ENCODE results near the gene CACHD1.
A peak's percentile ranks its signal among the peaks of the same experiment; 100 is the strongest.
"Not testable (repeated sequence)": the region's sequence is repeated elsewhere in the genome, so short reads cannot be mapped to it uniquely, and the experiment has no call there.

Gene CACHD1

DNA sequence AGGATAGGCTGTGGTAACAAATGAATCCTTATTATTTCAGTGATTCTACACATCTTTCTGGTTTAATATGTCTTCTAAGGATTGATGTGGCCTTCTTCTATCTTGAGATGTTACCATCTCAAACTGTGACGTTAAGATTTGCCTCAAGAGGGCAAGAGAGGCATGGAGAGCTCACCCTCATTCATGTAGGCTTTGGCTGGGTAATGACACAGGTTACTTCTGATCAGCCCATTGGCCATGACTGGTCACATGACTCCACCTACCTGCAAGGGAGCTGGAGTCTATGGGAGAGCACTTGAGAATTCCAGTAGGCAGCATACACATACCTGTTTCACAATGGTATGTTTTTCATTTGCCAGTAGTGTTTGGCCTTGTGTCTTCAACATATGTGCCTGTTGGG, 30.0 kb downstream of the CACHD1 start:
- no peak for DNase-seq (ENCODE audit: low spot score)
- TF ChIP-seq, protein P1, sequence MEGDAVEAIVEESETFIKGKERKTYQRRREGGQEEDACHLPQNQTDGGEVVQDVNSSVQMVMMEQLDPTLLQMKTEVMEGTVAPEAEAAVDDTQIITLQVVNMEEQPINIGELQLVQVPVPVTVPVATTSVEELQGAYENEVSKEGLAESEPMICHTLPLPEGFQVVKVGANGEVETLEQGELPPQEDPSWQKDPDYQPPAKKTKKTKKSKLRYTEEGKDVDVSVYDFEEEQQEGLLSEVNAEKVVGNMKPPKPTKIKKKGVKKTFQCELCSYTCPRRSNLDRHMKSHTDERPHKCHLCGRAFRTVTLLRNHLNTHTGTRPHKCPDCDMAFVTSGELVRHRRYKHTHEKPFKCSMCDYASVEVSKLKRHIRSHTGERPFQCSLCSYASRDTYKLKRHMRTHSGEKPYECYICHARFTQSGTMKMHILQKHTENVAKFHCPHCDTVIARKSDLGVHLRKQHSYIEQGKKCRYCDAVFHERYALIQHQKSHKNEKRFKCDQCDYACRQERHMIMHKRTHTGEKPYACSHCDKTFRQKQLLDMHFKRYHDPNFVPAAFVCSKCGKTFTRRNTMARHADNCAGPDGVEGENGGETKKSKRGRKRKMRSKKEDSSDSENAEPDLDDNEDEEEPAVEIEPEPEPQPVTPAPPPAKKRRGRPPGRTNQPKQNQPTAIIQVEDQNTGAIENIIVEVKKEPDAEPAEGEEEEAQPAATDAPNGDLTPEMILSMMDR (IDR thresholded peaks at IDR 0.05) = no peak
- H3K4me3 ChIP-seq = no peak overlapping the region
- no peak overlapping the region for H3K27ac ChIP-seq

DNA sequence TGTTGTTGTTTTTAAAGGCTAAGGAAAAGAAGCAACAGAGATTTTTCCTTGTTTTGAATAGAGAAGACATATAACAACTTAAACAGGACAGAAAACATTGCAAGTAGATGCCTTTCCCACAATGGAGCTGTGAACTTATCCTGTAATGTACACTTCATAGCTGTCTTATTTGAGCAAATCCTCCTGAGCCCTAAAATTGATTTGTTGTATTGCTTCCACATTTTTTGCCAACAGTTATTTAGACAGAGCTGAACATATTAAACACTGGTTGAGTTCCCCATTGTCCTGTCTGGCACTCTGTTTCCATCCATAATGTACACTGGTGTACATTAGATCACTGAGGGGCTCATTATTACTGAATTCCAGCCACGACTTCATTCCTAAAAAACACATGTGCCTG, 32.2 kb downstream of the CACHD1 start:
- Histone ChIP-seq H3K4me3 (no peak overlapping the region), H3K27ac (no peak overlapping the region)
- TF ChIP-seq, protein P1 (IDR thresholded peaks at IDR 0.05) = no peak
- no peak for DNase-seq (ENCODE audit: low spot score)

DNA sequence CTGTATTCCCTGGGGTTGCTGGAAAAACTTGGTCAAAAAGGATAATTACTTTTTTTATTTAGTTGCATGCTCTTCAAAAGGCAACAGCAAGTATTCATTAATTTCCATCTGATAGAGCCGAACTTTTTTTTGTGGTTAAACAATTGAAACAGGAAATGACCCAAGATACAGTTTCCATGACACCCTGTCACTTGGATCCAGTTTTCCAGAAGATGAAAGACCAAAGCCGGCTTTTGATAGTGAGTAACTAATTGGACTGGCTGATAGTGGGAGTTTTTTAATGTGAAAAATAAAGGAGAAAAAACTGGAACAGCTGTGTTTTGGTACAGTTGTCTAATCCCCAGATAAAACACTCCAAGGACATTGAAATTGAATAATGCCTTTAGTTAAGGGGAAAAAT, 33.0 kb downstream of the CACHD1 start:
- Histone ChIP-seq H3K27ac (no peak overlapping the region), H3K4me3 (no peak overlapping the region)
- TF ChIP-seq, protein P1 (IDR thresholded peaks at IDR 0.05) = no peak
- no peak for DNase-seq (ENCODE audit: low spot score)

DNA sequence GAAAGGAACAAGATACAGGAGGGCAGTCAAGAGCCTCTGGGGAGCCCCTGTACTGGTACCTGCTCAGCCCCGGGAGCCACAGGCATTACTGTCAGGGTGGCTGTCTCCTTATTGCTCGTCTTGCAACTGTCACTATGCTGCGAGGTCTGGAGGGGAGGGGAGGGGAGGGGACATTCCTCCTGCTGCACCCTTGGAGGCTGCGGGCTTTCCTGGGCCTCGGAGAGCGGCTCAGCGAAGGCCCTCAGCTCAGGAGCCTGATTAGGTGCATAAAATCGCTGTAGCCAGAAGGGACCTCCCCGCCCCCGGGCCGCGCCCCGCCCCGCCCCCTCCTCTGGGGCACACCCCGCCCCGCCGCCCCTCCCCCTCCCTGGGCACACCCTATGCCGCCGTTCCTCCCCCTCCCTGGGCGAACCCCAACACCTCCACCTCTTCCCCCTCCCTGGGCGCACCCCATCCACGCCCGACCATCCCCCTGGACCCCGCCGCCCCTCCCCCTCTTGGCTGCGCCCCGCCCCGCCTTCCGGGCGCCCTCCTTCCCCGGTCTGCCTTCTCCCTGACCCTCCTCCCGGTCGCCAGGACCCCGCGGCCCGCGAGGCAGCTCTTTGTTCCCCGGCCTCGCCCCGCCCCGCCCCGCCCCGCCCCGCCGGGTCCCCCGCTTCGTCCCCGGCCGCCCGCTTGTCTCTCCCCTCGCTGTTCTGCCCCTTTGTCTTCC, 35.5 kb downstream of the CACHD1 start:
- no peak for DNase-seq (ENCODE audit: low spot score)
- TF ChIP-seq, protein P1 (IDR thresholded peaks at IDR 0.05) = no peak
- peak overlapping the region; percentile 36 to 48 for H3K27ac ChIP-seq
- peak overlapping the region; percentile 79 for H3K4me3 ChIP-seq

DNA sequence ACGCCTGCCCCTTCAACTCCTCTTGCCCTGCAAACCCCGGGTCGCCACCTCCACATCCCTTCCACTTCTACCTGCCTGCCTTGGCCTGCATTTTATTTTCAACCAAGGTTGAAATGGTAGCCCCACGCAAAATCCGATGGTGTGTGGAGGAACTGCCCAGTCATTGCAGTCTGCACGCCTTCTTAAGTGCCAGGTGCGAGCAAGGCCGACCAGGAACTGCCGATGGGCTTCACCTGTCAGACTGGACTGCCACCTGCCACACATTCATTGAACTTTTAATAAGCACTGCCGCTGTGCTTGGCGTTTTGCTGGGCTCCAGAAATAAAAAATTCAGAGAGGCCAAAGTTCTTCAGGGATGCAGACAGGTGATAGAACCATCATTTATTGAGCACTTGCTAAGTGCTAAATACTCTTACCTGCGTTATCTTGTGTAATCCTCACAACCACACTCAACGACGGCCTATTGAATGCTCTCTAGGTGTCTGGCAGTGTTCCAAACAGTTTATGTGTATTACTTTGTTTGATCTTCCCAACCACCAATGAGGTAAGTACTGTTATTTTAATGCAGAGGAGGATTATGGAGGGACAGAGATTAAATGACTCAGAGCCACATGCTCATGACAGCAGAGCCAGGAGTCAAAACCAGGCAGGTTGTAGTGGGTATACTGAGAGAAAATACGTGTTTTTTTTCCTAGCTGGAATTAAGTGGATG, 36.2 kb downstream of the CACHD1 start:
- Histone ChIP-seq H3K4me3 (peak overlapping the region; percentile 79), H3K27ac (peak overlapping the region in 1 of 2 donors; percentile 48)
- TF ChIP-seq, protein P1 (IDR thresholded peaks at IDR 0.05) = no peak
- DNase-seq (ENCODE audit: low spot score) = no peak

DNA sequence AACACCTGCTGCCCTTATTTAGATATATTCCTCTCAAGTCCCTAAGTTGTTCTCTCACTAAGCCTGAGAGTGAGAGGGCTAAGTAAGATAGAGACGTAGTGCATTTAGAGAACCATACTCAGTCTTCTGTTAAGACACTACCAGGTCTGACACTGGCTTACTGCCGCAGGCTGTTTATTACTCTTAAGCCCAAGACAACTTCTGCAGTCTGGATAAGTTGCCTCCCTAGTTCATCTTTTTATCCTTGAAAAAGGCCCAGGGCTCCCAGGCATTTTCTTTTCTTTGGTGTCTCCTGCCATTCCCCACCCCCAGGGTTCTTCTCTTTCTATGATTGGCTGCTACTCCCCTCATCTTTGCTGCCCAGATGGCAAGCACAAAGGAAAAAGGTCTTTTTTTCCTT, 38.7 kb downstream of the CACHD1 start:
- Histone ChIP-seq H3K27ac (no peak overlapping the region), H3K4me3 (no peak overlapping the region)
- TF ChIP-seq, protein P1 (IDR thresholded peaks at IDR 0.05) = no peak
- no peak for DNase-seq (ENCODE audit: low spot score)

DNA sequence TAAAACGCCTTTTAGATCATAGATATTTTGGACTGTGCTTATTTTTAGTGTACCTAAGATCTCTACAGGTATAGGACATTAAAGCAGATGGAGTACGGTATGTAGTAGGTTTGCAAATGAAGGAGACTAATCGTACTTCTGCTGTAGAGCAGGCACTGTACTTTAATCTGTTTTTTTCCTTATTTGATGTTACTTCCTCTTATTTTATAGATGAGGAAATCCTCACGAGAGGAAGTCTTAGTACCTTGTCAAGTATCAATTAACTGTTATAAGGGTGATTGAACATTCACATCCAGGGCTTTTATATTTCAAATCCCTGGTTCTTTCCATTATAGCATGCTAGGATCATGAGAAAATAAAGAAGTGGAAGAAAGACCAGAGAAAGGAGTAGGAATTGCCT, 41.1 kb downstream of the CACHD1 start:
- Histone ChIP-seq H3K4me3 (no peak overlapping the region), H3K27ac (no peak overlapping the region)
- DNase-seq (ENCODE audit: low spot score) = no peak
- TF ChIP-seq, protein P1 (IDR thresholded peaks at IDR 0.05) = no peak

DNA sequence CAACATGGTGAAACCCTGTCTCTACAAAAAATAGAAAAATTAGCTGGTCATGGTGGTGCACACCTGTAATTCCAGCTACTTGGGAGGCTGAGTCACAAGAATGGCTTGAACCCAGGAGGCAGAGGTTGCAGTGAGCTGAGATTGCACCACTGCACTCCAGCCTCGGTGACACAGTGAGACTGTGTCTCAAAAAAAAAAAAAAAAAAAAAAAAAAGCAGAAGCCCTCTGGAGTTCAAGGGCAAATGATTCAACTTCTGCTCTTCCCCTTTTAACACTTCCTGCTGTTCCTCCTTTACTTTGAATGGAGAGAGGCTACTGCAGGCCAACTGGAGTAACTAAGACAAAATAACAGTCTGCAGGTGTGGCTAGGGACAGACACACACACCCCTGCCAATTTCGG, 42.3 kb downstream of the CACHD1 start:
- not testable (repeated sequence) for H3K27ac ChIP-seq; H3K4me3 ChIP-seq; DNase-seq (ENCODE audit: low spot score)
